ENCODE data around the gene TFPI.
"Not testable (repeated sequence)": the region's sequence is repeated elsewhere in the genome, so short reads cannot be mapped to it uniquely, and the experiment has no call there.

Gene TFPI

GRCh38 chr2:187569571-187569970 lies 15.3 kb upstream of the TFPI start:
- DNase-seq = no peak
- no peak for TF ChIP-seq POLR2A (IDR thresholded peaks at IDR 0.05; ENCODE audit: low read length)
- no peak for TF ChIP-seq GATA1 (IDR thresholded peaks at IDR 0.05; ENCODE audit: low read depth, low read length)

- TF ChIP-seq POLR2A (IDR thresholded peaks at IDR 0.05; ENCODE audit: low read length) (no peak), GATA1 (IDR thresholded peaks at IDR 0.05; ENCODE audit: low read depth, low read length) (no peak)
- DNase-seq = no peak
These were observed 14.8 kb upstream of the TFPI start for GRCh38 chr2:187569042-187569441.

- TF ChIP-seq GATA1 (IDR thresholded peaks at IDR 0.05; ENCODE audit: low read depth, low read length) (no peak), POLR2A (IDR thresholded peaks at IDR 0.05; ENCODE audit: low read length) (no peak)
- DNase-seq = peak in 1 of 2 experiments; percentile 5
These were observed 12.9 kb upstream of the TFPI start for GRCh38 chr2:187567126-187567525.

GRCh38 chr2:187566712-187567111 lies 12.5 kb upstream of the TFPI start:
- DNase-seq = no peak
- TF ChIP-seq GATA1 (IDR thresholded peaks at IDR 0.05; ENCODE audit: low read depth, low read length) = no peak
- no peak for TF ChIP-seq POLR2A (IDR thresholded peaks at IDR 0.05; ENCODE audit: low read length)

GRCh38 chr2:187566266-187566665 lies 12.0 kb upstream of the TFPI start:
- DNase-seq = no peak
- TF ChIP-seq GATA1 (IDR thresholded peaks at IDR 0.05; ENCODE audit: low read depth, low read length) = no peak
- no peak for TF ChIP-seq POLR2A (IDR thresholded peaks at IDR 0.05; ENCODE audit: low read length)

- not testable (repeated sequence) for DNase-seq
These were observed 11.4 kb upstream of the TFPI start for GRCh38 chr2:187565618-187566017.

- DNase-seq = not testable (repeated sequence)
These were observed 2.3 kb upstream of the TFPI start for GRCh38 chr2:187556493-187556892.

GRCh38 chr2:187554704-187555082 lies 458 bp upstream of the TFPI start:
- no peak for TF ChIP-seq GATA1 (IDR thresholded peaks at IDR 0.05; ENCODE audit: low read depth, low read length)
- TF ChIP-seq POLR2A (IDR thresholded peaks at IDR 0.05; ENCODE audit: low read length) = no peak
- DNase-seq = no peak

- DNase-seq = peak; percentile 81
- TF ChIP-seq GATA1 (IDR thresholded peaks at IDR 0.05; ENCODE audit: low read depth, low read length) (no peak), POLR2A (IDR thresholded peaks at IDR 0.05; ENCODE audit: low read length) (peak; percentile 59)
These were observed 1.2 kb downstream of the TFPI start for GRCh38 chr2:187552828-187553681.

GRCh38 chr2:187552381-187552780 lies 1.9 kb downstream of the TFPI start:
- TF ChIP-seq GATA1 (IDR thresholded peaks at IDR 0.05; ENCODE audit: low read depth, low read length) (no peak), POLR2A (IDR thresholded peaks at IDR 0.05; ENCODE audit: low read length) (no peak)
- DNase-seq = peak in 1 of 2 experiments; percentile 37

- TF ChIP-seq POLR2A (IDR thresholded peaks at IDR 0.05; ENCODE audit: low read length) (no peak), GATA1 (IDR thresholded peaks at IDR 0.05; ENCODE audit: low read depth, low read length) (no peak)
- DNase-seq = peak; percentile 41 to 53
These were observed 3.4 kb downstream of the TFPI start for GRCh38 chr2:187550857-187551256.

- no peak for DNase-seq
- TF ChIP-seq POLR2A (IDR thresholded peaks at IDR 0.05; ENCODE audit: low read length) (no peak), GATA1 (IDR thresholded peaks at IDR 0.05; ENCODE audit: low read depth, low read length) (no peak)
These were observed 4.2 kb downstream of the TFPI start for GRCh38 chr2:187549951-187550555.

GRCh38 chr2:187549193-187549592 lies 5.0 kb downstream of the TFPI start:
- no peak for DNase-seq
- TF ChIP-seq POLR2A (IDR thresholded peaks at IDR 0.05; ENCODE audit: low read length) (no peak), GATA1 (IDR thresholded peaks at IDR 0.05; ENCODE audit: low read depth, low read length) (no peak)

- DNase-seq = no peak
- no peak for TF ChIP-seq GATA1 (IDR thresholded peaks at IDR 0.05; ENCODE audit: low read depth, low read length)
- TF ChIP-seq POLR2A (IDR thresholded peaks at IDR 0.05; ENCODE audit: low read length) = no peak
These were observed 5.6 kb downstream of the TFPI start for GRCh38 chr2:187548656-187549055.

- DNase-seq = peak; percentile 61 to 83
- no peak for TF ChIP-seq GATA1 (IDR thresholded peaks at IDR 0.05; ENCODE audit: low read depth, low read length)
- TF ChIP-seq POLR2A (IDR thresholded peaks at IDR 0.05; ENCODE audit: low read length) = no peak
These were observed 6.8 kb downstream of the TFPI start for GRCh38 chr2:187547353-187547979.

Measured in erythroblast (primary cell).